ENCODE results near the gene PJVK. TPM values are rescaled to one million over a fixed set of nuclear protein-coding genes. Genes with fewer than 3 reads are reported as not detected.

Gene PJVK
- total RNA-seq, 2 experiments from 2014 or later, result 4.0 to 6.9 TPM

DNA sequence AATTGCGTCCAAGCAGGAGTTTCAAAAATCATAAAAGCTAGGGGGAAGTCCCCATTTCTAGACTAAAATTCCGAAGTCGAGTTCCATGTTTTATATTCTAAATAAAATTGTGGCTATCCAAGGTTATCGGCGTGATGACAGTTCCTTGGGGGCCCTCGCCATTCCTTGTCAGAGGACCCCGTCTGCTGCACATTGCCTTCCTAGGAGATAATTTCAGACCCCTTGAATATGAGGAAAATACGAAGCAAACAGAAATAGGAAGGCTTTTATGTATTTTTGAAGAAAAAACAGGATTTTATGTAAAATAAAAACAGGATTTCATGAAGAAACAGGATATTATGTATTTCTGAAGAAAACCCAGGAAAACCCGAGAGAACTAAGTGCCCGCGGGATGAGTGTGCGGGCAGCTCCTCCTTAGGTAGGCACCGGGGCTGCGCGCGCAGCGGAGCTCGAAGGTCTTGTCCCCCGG is 28.6 kb downstream of the PJVK start:
- H3K4me3 ChIP-seq (ENCODE audit: low read depth, low read length, poor library complexity, severe bottlenecking), result peak overlapping the region; percentile 78
- H3K9me2 ChIP-seq (ENCODE audit: insufficient read depth, low read length), result no peaks in the 10 kb centered on the region
- ChIA-PET CTCF (ENCODE audit: unreplicated experiment) (interaction anchor here (0.6 kb wide), 1 partner anchor 29 kb away, joined by 3 read pairs; the partner anchor contains the start of genes PJVK and PRKRA), POLR2A (interaction anchor here (0.7 to 1.6 kb wide), 4 partner anchors 11 to 29 kb away, joined by 3 to 8 read pairs (median 4); partner anchors contain the start of genes PJVK and PRKRA)
- H3K9me3 ChIP-seq (ENCODE audit: low read length), result no peaks in the 10 kb centered on the region
- peaks cover 38% of the 10 kb centered on the region for H3K4me1 ChIP-seq (ENCODE audit: insufficient read depth, low read length, poor library complexity, severe bottlenecking)
- peak overlapping the region; percentile 97 for H3K4me2 ChIP-seq (ENCODE audit: low read length)
- peak overlapping the region; percentile 57 for H3K27ac ChIP-seq (ENCODE audit: low read depth, low read length, poor library complexity, severe bottlenecking)
- no peaks in the 10 kb centered on the region for H3K36me3 ChIP-seq (ENCODE audit: insufficient read depth, low read length)
- no peak for DNase-seq (ENCODE audit: low spot score)
- H2AFZ ChIP-seq (ENCODE audit: low read length), result peak overlapping the region; percentile 100; the same call in 1 of the 2 replicates
- no TSS peak for BruUV-seq (replicated peaks)
- intact Hi-C loops (cut with micrococcal nuclease; ENCODE audit: unreplicated experiment), result loop anchor here (1.0 kb wide), 1 partner anchor 44 kb away; no protein-coding TSS in a partner anchor
- H3K79me2 ChIP-seq (ENCODE audit: insufficient read depth, low read depth, low read length), result peaks cover 57% of the 10 kb centered on the region
- H4K20me1 ChIP-seq (ENCODE audit: insufficient read depth, low read length), result peaks cover 15% of the 10 kb centered on the region; the same call in 1 of the 2 replicates
- no peak for TF ChIP-seq EZH2phosphoT487 (IDR thresholded peaks at IDR 0.05; ENCODE audit: borderline replicate concordance, low read depth, low read length)
- TF ChIP-seq, protein P1, sequence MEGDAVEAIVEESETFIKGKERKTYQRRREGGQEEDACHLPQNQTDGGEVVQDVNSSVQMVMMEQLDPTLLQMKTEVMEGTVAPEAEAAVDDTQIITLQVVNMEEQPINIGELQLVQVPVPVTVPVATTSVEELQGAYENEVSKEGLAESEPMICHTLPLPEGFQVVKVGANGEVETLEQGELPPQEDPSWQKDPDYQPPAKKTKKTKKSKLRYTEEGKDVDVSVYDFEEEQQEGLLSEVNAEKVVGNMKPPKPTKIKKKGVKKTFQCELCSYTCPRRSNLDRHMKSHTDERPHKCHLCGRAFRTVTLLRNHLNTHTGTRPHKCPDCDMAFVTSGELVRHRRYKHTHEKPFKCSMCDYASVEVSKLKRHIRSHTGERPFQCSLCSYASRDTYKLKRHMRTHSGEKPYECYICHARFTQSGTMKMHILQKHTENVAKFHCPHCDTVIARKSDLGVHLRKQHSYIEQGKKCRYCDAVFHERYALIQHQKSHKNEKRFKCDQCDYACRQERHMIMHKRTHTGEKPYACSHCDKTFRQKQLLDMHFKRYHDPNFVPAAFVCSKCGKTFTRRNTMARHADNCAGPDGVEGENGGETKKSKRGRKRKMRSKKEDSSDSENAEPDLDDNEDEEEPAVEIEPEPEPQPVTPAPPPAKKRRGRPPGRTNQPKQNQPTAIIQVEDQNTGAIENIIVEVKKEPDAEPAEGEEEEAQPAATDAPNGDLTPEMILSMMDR (conservative IDR thresholded peaks at IDR 0.05; ENCODE audit: low read length), result no peak

DNA sequence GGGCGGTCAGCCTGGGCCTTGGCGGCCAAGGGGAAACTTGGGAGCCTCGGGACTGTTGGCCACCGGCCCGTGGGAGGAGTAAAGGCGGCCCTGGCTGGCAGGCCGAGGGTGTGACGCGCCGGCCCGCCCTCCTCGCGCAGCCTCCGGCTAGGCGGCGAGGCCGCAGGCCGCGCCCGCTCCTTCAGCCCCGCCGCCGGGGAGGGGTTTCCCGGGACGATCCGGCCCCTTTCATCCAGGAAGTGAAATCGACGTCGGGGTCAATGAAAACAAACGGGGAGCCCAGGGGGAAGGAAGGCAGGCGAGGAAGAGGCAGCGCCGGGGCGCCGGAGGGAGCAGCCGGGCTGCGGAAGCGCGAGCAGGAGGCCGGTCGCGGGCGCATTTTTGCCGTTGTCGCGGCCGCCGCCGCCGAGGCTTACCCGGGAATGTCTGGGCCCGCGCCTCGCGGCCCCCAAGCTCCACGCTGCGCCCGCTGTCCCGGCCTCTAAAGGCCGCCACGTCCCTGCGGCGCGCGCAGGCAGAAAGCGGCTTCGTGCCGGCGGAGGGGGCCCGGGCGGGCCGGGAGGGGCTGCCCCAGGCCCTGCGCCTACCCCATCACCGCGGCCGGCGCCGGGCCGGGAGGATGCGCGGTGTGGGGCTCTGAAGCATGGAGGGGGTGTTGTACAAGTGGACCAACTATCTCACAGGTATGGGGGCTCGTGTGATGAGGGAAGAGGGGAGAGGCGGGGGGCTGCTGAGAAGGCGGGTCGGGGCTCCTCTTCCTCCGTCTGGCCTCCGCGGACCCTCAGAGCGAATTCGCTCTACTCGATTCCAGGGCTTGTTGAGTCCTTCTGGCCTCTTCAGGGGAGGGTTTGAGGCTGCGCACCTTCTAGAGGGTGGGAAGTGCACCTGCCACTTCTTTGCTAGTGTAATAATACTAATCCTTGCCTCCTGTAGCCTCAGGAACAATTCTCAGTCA is 29.3 kb downstream of the PJVK start, which contains the start of gene PLEKHA3:
PLEKHA3 (plus strand) TSS at position 231 of the 955 bp plus-strand sequence; CDS start at position 644, 413 bp downstream.
- Histone ChIP-seq H3K9me3 (ENCODE audit: low read length) (no peaks in the 10 kb centered on the region), H3K27ac (ENCODE audit: low read depth, low read length, poor library complexity, severe bottlenecking) (peak within 1 kb of the TSS; percentile 86), H3K9me2 (ENCODE audit: insufficient read depth, low read length) (no peaks in the 10 kb centered on the region), H4K20me1 (ENCODE audit: insufficient read depth, low read length) (peaks cover 20% of the 10 kb centered on the region; the same call in 1 of the 2 replicates), H2AFZ (ENCODE audit: low read length) (peak within 1 kb of the TSS; percentile 100; the same call in 1 of the 2 replicates), H3K4me1 (ENCODE audit: insufficient read depth, low read length, poor library complexity, severe bottlenecking) (peaks cover 38% of the 10 kb centered on the region), H3K36me3 (ENCODE audit: insufficient read depth, low read length) (no peaks in the 10 kb centered on the region), H3K79me2 (ENCODE audit: insufficient read depth, low read depth, low read length) (peaks cover 58% of the 10 kb centered on the region), H3K4me2 (ENCODE audit: low read length) (peak within 1 kb of the TSS; percentile 97), H3K4me3 (ENCODE audit: low read depth, low read length, poor library complexity, severe bottlenecking) (peak within 1 kb of the TSS; percentile 78)
- peak; percentile 80 for DNase-seq (ENCODE audit: low spot score)
- ChIA-PET CTCF (ENCODE audit: unreplicated experiment) (interaction anchor here (0.6 kb wide), 1 partner anchor 30 kb away, joined by 3 read pairs; the partner anchor contains the start of genes PJVK and PRKRA), POLR2A (interaction anchor here (0.7 to 2.4 kb wide), 6 partner anchors 10 to 117 kb away, joined by 3 to 21 read pairs (median 4); partner anchors contain the start of genes PJVK and PRKRA)
- no peak for TF ChIP-seq EZH2phosphoT487 (IDR thresholded peaks at IDR 0.05; ENCODE audit: borderline replicate concordance, low read depth, low read length)
- TF ChIP-seq, protein P1 (conservative IDR thresholded peaks at IDR 0.05; ENCODE audit: low read length), result no peak
- no TSS peak for BruUV-seq (replicated peaks)
- intact Hi-C loops (cut with micrococcal nuclease; ENCODE audit: unreplicated experiment), result no loop called here

Measured in OCI-LY7 (cell line).